Omental fat pad (tissue), 4 donors: Measurements from ENCODE around the gene RAB17. TPM values are rescaled to one million over a fixed set of nuclear protein-coding genes. Genes with fewer than 3 reads are reported as not detected.
A peak's percentile ranks its signal among the peaks of the same experiment; 100 is the strongest.

ENCODE experiments used
- ATAC-seq: fragments of 150-250 bp; one replicate; pipeline ENCODE4 v1.9.1; 2016; ENCODE audit warnings: mild to moderate bottlenecking, moderate library complexity; ENCODE audit not compliant: low FRiP score
- DNase-seq: peaks from one replicate; pipeline ENCODE4 v3.0.0-alpha.2; 2019; ENCODE audit warnings: low spot score
- total RNA-seq, 4 donors: library from RNA; depleted of rRNA; stranded (reverse); fragments of >200 nt; gene quantifications; one replicate each; pipeline ENCODE4 v1.1.0, GENCODE V29; 2016
- TF ChIP-seq, protein P1 (sequence below), 3 donors: fragments of 450-650 bp; IDR thresholded peaks; one replicate each; pipeline ENCODE4 v1.5.1; 2016 to 2017; ENCODE audit warnings: antibody characterized with exemption in 3 of 3, mild to moderate bottlenecking in 3 of 3, moderate library complexity in 2 of 3

Gene RAB17
- total RNA-seq, 4 donors from 2014 or later, result 0.84 to 8.6 (median 3.5) TPM; not detected in 1

DNA sequence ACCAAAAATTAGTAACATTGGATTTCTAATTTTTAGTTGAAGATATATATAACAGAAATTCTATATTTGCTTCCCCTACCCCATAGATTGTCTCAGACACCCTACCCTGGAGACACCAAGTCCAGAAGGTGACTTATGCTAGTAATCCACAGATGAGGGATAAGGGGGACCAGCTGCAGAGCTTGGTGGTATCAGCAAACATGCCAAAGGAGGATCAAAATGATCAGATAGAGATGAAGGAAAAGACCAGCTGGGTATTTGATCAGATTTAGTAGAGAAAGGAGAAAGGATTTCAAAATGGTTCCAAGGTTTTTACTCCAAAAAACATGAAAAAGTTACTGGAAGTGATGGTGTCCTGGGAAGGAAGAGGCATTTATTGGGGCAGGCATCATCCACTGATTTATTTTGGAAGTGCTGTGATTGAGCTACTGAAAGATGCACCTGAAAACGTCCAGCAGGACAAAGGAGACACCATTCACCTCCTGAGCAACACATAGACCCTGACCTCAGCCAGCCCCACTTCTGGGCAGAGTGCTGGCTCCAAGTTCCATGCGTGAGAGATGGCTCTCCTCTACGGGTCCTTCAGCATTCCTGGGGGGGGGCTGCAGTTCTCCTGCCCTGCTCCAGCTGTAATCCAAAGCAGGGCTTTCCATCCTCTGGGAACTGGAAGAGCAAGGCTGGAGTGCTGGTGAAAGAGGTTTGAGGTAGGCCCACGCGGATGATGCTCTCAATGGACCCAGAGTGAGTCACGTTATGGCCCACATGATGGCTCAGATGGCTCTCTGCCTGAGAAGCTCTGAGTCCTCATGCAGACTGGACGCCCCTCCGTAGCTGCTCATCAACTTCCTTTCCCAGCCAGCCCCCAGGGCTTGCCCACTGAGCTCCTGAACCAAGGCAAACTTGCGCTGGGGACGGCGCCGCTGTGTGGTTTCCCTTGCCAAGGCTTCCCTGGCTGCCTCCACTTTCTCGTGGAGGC lies 33.2 kb upstream of the RAB17 start:
- TF ChIP-seq, protein P1, sequence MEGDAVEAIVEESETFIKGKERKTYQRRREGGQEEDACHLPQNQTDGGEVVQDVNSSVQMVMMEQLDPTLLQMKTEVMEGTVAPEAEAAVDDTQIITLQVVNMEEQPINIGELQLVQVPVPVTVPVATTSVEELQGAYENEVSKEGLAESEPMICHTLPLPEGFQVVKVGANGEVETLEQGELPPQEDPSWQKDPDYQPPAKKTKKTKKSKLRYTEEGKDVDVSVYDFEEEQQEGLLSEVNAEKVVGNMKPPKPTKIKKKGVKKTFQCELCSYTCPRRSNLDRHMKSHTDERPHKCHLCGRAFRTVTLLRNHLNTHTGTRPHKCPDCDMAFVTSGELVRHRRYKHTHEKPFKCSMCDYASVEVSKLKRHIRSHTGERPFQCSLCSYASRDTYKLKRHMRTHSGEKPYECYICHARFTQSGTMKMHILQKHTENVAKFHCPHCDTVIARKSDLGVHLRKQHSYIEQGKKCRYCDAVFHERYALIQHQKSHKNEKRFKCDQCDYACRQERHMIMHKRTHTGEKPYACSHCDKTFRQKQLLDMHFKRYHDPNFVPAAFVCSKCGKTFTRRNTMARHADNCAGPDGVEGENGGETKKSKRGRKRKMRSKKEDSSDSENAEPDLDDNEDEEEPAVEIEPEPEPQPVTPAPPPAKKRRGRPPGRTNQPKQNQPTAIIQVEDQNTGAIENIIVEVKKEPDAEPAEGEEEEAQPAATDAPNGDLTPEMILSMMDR (IDR thresholded peaks at IDR 0.05), result no peak
- DNase-seq (no peak), ATAC-seq (peak; percentile 7)

DNA sequence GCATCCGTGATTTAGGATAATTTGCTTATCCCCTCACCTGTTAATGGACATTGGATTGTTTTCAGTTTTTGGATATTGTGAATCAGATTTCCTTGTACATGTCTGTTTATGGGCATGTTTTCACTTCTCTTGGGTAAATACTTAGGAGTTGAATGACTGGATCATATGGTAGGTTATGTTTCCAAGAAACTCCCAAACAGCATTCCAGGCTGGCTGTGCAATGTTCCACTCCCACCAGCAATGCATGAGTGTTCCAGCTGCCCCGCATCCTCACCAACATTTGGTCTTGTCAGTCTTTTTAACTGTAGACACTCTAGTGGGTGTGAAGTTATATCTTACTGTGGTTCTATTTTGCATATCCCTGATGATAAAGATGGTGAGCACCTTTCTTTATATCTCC lies 27.9 kb upstream of the RAB17 start:
- TF ChIP-seq, protein P1 (IDR thresholded peaks at IDR 0.05), result no peak
- DNase-seq (no peak), ATAC-seq (peak; percentile 68)

DNA sequence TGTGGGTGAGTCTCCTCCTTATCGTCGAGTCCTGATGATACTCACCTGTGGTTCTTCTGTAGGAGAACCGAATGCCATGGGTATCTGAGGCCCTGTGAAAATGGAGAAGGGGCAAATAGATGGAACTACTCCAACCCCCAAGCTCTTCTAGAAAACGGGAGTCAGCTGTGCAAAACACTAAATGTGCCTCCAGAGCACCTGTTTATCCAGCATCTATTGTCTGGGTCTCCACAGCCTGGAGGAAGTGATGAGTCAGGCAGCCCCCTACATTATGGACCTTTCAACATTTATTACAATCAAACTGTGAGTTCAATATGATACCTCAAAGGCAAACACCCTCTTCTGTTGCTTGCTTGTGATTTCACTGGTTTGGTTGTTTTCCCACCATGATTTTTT lies 27.1 kb upstream of the RAB17 start:
- TF ChIP-seq, protein P1 (IDR thresholded peaks at IDR 0.05), result no peak
- no peak for ATAC-seq

GRCh38 chr2:237616734-237617586 lies 26.4 kb upstream of the RAB17 start:
- TF ChIP-seq, protein P1 (IDR thresholded peaks at IDR 0.05), result no peak
- no peak for DNase-seq
- ATAC-seq, result no peak

More for the DNA sequence above, 27.1 kb upstream of the RAB17 start:
- DNase-seq, result no peak

DNA sequence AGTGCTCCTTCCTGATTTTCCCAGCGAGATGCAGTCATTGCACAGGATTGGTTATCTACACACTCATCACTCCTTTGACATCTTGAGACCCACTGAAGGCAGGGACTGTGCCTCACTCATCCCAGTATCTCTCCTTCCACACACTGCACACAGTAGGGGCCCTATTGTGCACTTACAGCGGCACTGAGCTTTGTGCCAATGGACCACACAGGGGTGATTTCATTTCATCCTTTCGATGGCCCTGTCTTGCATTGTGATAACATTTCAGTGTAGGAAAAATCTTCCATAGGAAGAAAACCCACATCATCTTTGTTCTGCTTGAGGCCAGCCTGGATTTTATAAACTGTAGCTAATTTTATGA lies 25.8 kb upstream of the RAB17 start:
- DNase-seq, result no peak
- ATAC-seq, result no peak
- TF ChIP-seq, protein P1 (IDR thresholded peaks at IDR 0.05), result no peak

GRCh38 chr2:237615631-237616249 lies 25.2 kb upstream of the RAB17 start:
- TF ChIP-seq, protein P1 (IDR thresholded peaks at IDR 0.05), result no peak
- ATAC-seq (no peak), DNase-seq (no peak)
